Measurements from ENCODE around the gene EPX.

Gene EPX

DNA sequence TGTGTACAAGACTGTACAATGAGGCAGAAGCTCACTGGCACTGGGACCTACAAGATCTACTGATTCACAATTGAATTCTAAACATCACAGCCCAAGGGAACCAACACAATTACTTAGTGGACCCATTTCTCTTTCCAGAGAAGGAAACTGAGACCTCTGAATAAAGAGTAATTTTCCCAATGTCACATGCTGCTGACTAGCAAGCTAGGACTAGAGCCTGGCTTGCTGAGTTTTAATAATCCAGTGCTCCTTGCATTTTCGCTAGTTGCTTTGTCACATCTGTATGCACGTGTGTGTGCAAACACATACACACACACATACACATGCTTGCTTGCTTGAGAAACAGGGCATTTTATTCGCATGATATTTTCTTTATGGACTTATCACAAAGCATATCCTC lies 42.0 kb downstream of the EPX start:
- no peaks in the 10 kb centered on the region for H3K36me3 ChIP-seq (ENCODE audit: control insufficient read depth, insufficient read depth, low read length)
- no peak overlapping the region for H3K27ac ChIP-seq (ENCODE audit: insufficient read depth, low read depth, low read length, poor library complexity, severe bottlenecking)
- peaks cover 31% of the 10 kb centered on the region for H3K27me3 ChIP-seq (ENCODE audit: control insufficient read depth, insufficient read depth, low read length, poor library complexity, severe bottlenecking)
- no peak overlapping the region for H3K4me3 ChIP-seq (ENCODE audit: insufficient read depth, low read depth, low read length)
- H3K9me3 ChIP-seq (ENCODE audit: control insufficient read depth, low read length): no peaks in the 10 kb centered on the region
- H3K4me1 ChIP-seq (ENCODE audit: control insufficient read depth, insufficient read depth, low read length): peaks cover under 1% of the 10 kb centered on the region
- WGBS, 2 experiments: 95 to 97% methylated on average over 3 of the region's 3 CpGs

- no peaks in the 10 kb centered on the region for H3K4me1 ChIP-seq (ENCODE audit: control insufficient read depth, insufficient read depth, low read length)
- no peaks in the 10 kb centered on the region for H3K9me3 ChIP-seq (ENCODE audit: control insufficient read depth, low read length)
- H3K27me3 ChIP-seq (ENCODE audit: control insufficient read depth, insufficient read depth, low read length, poor library complexity, severe bottlenecking): peaks cover 35% of the 10 kb centered on the region
- H3K4me3 ChIP-seq (ENCODE audit: insufficient read depth, low read depth, low read length): no peak overlapping the region
- WGBS, 2 experiments: 74 to 94% methylated on average over 1 of the region's 1 CpG
- H3K27ac ChIP-seq (ENCODE audit: insufficient read depth, low read depth, low read length, poor library complexity, severe bottlenecking): no peak overlapping the region
- no peaks in the 10 kb centered on the region for H3K36me3 ChIP-seq (ENCODE audit: control insufficient read depth, insufficient read depth, low read length)
Observed at GRCh38 chr17:58235821-58236220, 43.3 kb downstream of the EPX start.

DNA sequence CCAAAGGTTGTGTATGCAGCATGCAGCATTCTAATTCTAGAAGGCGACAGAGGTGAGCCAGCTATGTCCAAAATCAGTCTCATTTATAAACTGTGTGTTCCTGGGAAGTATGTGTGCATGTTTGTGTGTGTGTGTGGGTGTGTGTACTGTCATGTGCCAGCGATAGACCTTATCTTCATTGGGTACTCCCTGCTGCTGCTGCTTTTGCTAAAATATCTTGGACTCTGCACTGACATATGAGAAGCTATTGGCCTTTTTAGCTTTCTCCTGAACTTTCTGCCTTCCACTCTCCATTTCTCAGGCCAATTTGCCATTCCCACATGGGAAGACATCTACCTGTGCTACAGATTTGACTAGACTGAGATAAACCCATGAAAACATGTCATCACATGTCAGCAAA lies 43.9 kb downstream of the EPX start:
- no peak overlapping the region for H3K27ac ChIP-seq (ENCODE audit: insufficient read depth, low read depth, low read length, poor library complexity, severe bottlenecking)
- WGBS, 2 experiments: 89 to 94% methylated on average over 2 of the region's 2 CpGs

DNA sequence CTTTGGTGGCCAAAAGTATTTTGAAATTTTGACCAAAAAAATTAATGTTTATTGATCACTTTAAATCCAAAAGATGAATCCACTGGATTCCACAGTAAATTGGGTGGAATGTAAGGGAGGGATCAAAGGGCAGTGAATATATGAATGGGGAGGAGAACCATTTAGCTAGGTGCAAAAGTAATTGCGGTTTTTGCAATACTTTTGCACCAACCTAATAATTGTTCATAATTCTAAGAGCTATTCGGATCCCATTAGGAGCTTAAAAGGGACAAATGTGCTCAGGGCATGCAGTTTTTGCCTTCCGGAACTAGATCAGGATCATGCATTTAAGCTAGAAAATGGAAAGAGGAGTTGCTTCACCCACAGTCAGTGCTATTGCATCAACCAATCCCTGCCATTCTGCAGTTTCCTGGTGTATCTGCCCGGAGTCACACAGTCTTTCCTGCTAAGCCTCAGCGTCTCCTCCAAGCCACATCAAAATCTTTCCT lies 45.7 kb downstream of the EPX start, which contains the start of gene LPO:
Gene LPO (plus strand): TSS at position 438 of the 488 bp plus-strand sequence. CDS start 4,396 bp downstream, outside the sequence.
- Histone ChIP-seq H3K27ac (ENCODE audit: insufficient read depth, low read depth, low read length, poor library complexity, severe bottlenecking) (no peak within 1 kb of the TSS), H3K27me3 (ENCODE audit: control insufficient read depth, insufficient read depth, low read length, poor library complexity, severe bottlenecking) (peaks cover 47% of the 10 kb centered on the region), H3K4me1 (ENCODE audit: control insufficient read depth, insufficient read depth, low read length) (no peaks in the 10 kb centered on the region), H3K4me3 (ENCODE audit: insufficient read depth, low read depth, low read length) (no peak within 1 kb of the TSS), H3K36me3 (ENCODE audit: control insufficient read depth, insufficient read depth, low read length) (no peaks in the 10 kb centered on the region), H3K9me3 (ENCODE audit: control insufficient read depth, low read length) (no peaks in the 10 kb centered on the region)
- 87 to 90% methylated on average over 5 of the region's 5 CpGs for WGBS, 2 experiments

More for the DNA sequence above, 43.9 kb downstream of the EPX start:
- peaks cover 37% of the 10 kb centered on the region for H3K27me3 ChIP-seq (ENCODE audit: control insufficient read depth, insufficient read depth, low read length, poor library complexity, severe bottlenecking)
- H3K36me3 ChIP-seq (ENCODE audit: control insufficient read depth, insufficient read depth, low read length): no peaks in the 10 kb centered on the region
- H3K4me1 ChIP-seq (ENCODE audit: control insufficient read depth, insufficient read depth, low read length): no peaks in the 10 kb centered on the region
- no peaks in the 10 kb centered on the region for H3K9me3 ChIP-seq (ENCODE audit: control insufficient read depth, low read length)
- no peak overlapping the region for H3K4me3 ChIP-seq (ENCODE audit: insufficient read depth, low read depth, low read length)

DNA sequence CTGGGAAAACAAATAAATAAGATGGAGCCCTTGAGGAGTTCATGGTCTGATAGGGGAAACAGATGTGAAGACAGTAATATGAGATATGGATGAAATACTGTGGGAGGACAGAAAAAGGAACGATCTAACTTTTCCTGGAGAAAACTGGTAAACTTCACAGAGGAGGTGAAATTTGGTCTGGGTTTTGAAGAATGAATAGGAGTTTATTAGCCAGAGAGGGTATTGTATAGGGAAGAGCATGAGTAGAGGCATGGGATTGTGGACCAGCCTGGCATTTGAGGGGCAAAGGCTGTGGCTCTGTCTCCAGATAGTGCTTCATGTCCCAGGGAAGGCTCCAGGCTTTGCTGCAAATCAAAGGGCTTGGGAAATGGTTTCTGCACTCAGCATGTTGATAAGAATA lies 47.5 kb downstream of the EPX start:
- no peak overlapping the region for H3K27ac ChIP-seq (ENCODE audit: insufficient read depth, low read depth, low read length, poor library complexity, severe bottlenecking)
- no peak overlapping the region for H3K4me3 ChIP-seq (ENCODE audit: insufficient read depth, low read depth, low read length)
- H3K27me3 ChIP-seq (ENCODE audit: control insufficient read depth, insufficient read depth, low read length, poor library complexity, severe bottlenecking): peaks cover 44% of the 10 kb centered on the region
- 92 to 95% methylated on average over 1 of the region's 1 CpG for WGBS, 2 experiments
- no peaks in the 10 kb centered on the region for H3K4me1 ChIP-seq (ENCODE audit: control insufficient read depth, insufficient read depth, low read length)
- no peaks in the 10 kb centered on the region for H3K9me3 ChIP-seq (ENCODE audit: control insufficient read depth, low read length)
- no peaks in the 10 kb centered on the region for H3K36me3 ChIP-seq (ENCODE audit: control insufficient read depth, insufficient read depth, low read length)

DNA sequence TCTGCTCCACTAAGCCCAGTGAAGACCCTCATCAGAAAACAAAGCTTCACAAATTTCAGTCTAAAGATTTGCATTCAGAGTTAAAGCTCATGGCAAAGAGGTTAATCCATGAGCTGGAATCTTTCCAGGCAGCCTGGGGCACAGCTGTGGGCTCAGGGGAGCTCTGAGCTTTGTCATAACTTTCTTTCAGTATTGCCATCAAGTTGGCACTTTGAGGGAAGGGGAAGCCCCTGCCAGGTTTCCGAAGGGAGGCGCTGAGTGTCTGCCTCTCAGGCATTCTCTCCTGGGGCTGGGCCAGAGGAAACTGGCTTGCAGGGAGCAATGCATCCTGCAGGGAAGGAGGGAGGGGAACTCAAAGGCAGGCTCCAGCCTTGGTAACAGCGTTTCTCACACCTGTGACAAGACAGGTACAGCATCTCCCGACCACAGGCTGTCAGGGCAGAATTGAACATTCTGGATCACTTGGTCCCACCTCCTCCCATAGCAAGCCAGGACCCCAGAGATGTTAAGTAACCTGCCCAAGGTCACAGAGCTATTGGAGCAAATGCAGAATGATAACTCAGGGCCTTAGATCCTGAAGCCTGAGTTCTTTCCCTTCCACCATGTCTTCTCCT lies 49.8 kb downstream of the EPX start:
- peaks cover 48% of the 10 kb centered on the region for H3K27me3 ChIP-seq (ENCODE audit: control insufficient read depth, insufficient read depth, low read length, poor library complexity, severe bottlenecking)

GRCh38 chr17:58244963-58245362 lies 52.4 kb downstream of the EPX start:
- H3K36me3 ChIP-seq (ENCODE audit: control insufficient read depth, insufficient read depth, low read length): no peaks in the 10 kb centered on the region
- peaks cover 68% of the 10 kb centered on the region for H3K27me3 ChIP-seq (ENCODE audit: control insufficient read depth, insufficient read depth, low read length, poor library complexity, severe bottlenecking)
- H3K9me3 ChIP-seq (ENCODE audit: control insufficient read depth, low read length): no peaks in the 10 kb centered on the region
- WGBS, 2 experiments: 85 to 89% methylated on average over 6 of the region's 6 CpGs
- H3K4me1 ChIP-seq (ENCODE audit: control insufficient read depth, insufficient read depth, low read length): no peaks in the 10 kb centered on the region
- no peak overlapping the region for H3K27ac ChIP-seq (ENCODE audit: insufficient read depth, low read depth, low read length, poor library complexity, severe bottlenecking)
- no peak overlapping the region for H3K4me3 ChIP-seq (ENCODE audit: insufficient read depth, low read depth, low read length)

More for the DNA sequence above, 49.8 kb downstream of the EPX start:
- Histone ChIP-seq H3K4me1 (ENCODE audit: control insufficient read depth, insufficient read depth, low read length) (no peaks in the 10 kb centered on the region), H3K27ac (ENCODE audit: insufficient read depth, low read depth, low read length, poor library complexity, severe bottlenecking) (no peak overlapping the region), H3K9me3 (ENCODE audit: control insufficient read depth, low read length) (no peaks in the 10 kb centered on the region), H3K36me3 (ENCODE audit: control insufficient read depth, insufficient read depth, low read length) (no peaks in the 10 kb centered on the region), H3K4me3 (ENCODE audit: insufficient read depth, low read depth, low read length) (no peak overlapping the region)
- 26 to 32% methylated on average over 4 of the region's 4 CpGs for WGBS, 2 experiments

DNA sequence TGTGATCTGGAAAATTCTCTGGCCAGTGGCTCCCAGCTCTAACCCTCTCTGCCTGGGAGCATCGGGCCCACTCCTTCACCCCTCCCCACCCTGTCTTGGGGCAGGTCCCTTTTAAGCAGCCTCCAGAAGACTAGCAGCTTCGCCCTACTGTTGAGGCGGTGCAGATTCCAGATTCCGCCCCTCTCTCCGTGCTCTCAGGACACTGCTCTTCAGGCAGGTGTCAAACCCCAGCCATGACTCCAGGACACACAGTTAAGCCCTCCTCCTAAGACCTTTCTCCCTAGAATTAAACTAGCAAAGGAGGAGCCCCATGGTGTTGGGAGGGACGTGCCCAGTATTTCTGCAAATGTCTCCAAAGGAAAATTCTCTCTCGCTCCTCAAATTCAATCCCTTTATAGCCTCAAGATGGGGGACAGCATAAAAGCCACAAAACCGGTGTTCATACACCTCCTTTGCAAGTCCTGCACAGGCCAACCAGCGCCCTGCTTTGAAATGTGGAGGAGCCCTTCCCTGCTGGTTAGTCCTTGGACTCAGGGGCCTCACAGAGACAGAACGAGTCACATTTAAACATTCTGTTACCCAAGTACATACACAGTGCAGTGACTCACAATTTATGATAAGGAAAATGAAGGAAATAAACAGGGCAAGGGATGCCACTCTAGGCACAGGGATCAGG lies 53.0 kb downstream of the EPX start:
- no peaks in the 10 kb centered on the region for H3K4me1 ChIP-seq (ENCODE audit: control insufficient read depth, insufficient read depth, low read length)
- H3K9me3 ChIP-seq (ENCODE audit: control insufficient read depth, low read length): no peaks in the 10 kb centered on the region
- no peaks in the 10 kb centered on the region for H3K36me3 ChIP-seq (ENCODE audit: control insufficient read depth, insufficient read depth, low read length)
- H3K27ac ChIP-seq (ENCODE audit: insufficient read depth, low read depth, low read length, poor library complexity, severe bottlenecking): no peak overlapping the region
- WGBS, 2 experiments: 76 to 79% methylated on average over 10 of the region's 10 CpGs
- H3K27me3 ChIP-seq (ENCODE audit: control insufficient read depth, insufficient read depth, low read length, poor library complexity, severe bottlenecking): peaks cover 71% of the 10 kb centered on the region
- H3K4me3 ChIP-seq (ENCODE audit: insufficient read depth, low read depth, low read length): no peak overlapping the region

DNA sequence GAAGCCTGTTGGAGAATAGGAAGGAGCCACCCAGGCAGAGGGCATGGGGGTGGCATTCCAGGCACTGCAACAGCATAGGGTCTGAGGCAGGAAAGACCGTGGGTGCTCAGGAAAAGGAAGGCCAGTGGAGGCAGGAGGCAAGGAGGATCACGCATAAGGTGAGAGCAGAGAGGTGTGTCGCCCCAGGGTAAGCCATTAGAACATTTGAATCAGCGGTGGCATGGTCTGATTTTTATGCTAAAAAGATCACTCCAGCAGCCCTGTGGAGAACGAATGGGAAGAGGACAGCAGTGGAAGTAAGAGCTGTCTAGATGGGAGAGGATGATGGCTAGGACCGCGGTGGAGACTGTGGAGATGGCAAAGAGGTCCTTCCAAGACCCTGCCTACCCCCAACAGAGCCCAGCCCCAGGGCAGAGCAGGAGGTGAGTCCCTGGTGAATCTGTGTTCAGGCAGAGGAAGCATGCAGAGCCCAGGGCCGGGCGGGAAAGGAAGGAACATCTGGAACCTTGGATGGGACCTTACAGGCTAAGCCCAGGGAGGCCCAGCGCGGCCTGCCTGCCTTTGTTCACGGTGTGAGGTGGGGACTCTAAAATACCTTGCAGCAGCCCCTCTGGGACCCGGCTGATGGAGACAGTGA lies 53.7 kb downstream of the EPX start:
- WGBS, 2 experiments: 84 to 86% methylated on average over 13 of the region's 13 CpGs
- Histone ChIP-seq H3K36me3 (ENCODE audit: control insufficient read depth, insufficient read depth, low read length) (no peaks in the 10 kb centered on the region), H3K27me3 (ENCODE audit: control insufficient read depth, insufficient read depth, low read length, poor library complexity, severe bottlenecking) (peaks cover 78% of the 10 kb centered on the region), H3K27ac (ENCODE audit: insufficient read depth, low read depth, low read length, poor library complexity, severe bottlenecking) (no peak overlapping the region), H3K4me3 (ENCODE audit: insufficient read depth, low read depth, low read length) (no peak overlapping the region), H3K9me3 (ENCODE audit: control insufficient read depth, low read length) (no peaks in the 10 kb centered on the region), H3K4me1 (ENCODE audit: control insufficient read depth, insufficient read depth, low read length) (no peaks in the 10 kb centered on the region)

DNA sequence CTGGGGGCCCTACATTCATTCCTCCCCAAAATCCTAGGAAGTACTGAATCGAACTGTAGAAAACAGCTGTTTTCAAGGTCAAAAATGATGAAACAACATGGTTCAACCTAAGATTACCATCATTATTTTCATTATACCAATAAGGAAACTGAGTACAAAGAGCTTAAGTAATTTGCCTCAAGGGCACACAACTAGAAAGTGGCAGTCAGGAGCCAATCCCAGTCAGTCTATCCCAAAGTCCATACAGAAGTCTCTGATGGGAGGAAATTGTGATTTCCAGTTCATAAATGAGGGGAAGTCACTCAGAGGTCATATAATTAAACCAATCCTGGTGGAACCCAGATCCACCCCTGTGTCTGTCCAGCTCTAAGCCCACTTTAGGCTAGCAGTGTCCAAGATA lies 54.3 kb downstream of the EPX start:
- H3K36me3 ChIP-seq (ENCODE audit: control insufficient read depth, insufficient read depth, low read length): no peaks in the 10 kb centered on the region
- peaks cover 78% of the 10 kb centered on the region for H3K27me3 ChIP-seq (ENCODE audit: control insufficient read depth, insufficient read depth, low read length, poor library complexity, severe bottlenecking)
- no peaks in the 10 kb centered on the region for H3K4me1 ChIP-seq (ENCODE audit: control insufficient read depth, insufficient read depth, low read length)
- no peaks in the 10 kb centered on the region for H3K9me3 ChIP-seq (ENCODE audit: control insufficient read depth, low read length)
- no peak overlapping the region for H3K4me3 ChIP-seq (ENCODE audit: insufficient read depth, low read depth, low read length)
- H3K27ac ChIP-seq (ENCODE audit: insufficient read depth, low read depth, low read length, poor library complexity, severe bottlenecking): no peak overlapping the region
- WGBS, 2 experiments: 80 to 94% methylated on average over 1 of the region's 1 CpG

Data from ectodermal cell (in vitro differentiated cells).